Mesendoderm (in vitro differentiated cells): ENCODE measurements around the gene ANKFN1.
A peak's percentile ranks its signal among the peaks of the same experiment; 100 is the strongest.

ENCODE experiments used
- DNase-seq: peaks from one replicate; pipeline ENCODE4 v3.0.0; 2013
- H2AK5ac ChIP-seq: 2 replicates; pipeline ENCODE4 v1.6.1; 2013; ENCODE audit warnings: low read length, inconsistent platforms
- H2BK120ac ChIP-seq: 2 replicates; pipeline ENCODE4 v1.6.1; 2013; ENCODE audit warnings: low read depth, mild to moderate bottlenecking, low read length, moderate library complexity, mixed read lengths
- H2BK15ac ChIP-seq: replicated peaks from 2 replicates; pipeline ENCODE4 v1.6.1; 2013; ENCODE audit warnings: low read depth, mild to moderate bottlenecking, moderate library complexity
- H2BK5ac ChIP-seq: 2 replicates; pipeline ENCODE4 v1.6.1; 2013; ENCODE audit warnings: low read length, inconsistent platforms
- H3K18ac ChIP-seq: 2 replicates; pipeline ENCODE4 v1.6.1; 2013; ENCODE audit warnings: mild to moderate bottlenecking, low read length, mixed read lengths
- H3K23ac ChIP-seq: one replicate; pipeline ENCODE4 v1.6.1; 2013; ENCODE audit warnings: low read length
- H3K27ac ChIP-seq: 2 replicates; pipeline ENCODE4 v1.5.1; 2013; ENCODE audit warnings: low read depth, mild to moderate bottlenecking, inconsistent platforms, low read length, moderate library complexity
- H3K27me3 ChIP-seq: 2 replicates; pipeline ENCODE4 v1.6.1; 2013; ENCODE audit warnings: low read length, control low read depth, mild to moderate bottlenecking, inconsistent platforms; ENCODE audit not compliant: insufficient read depth, poor library complexity
- H3K36me3 ChIP-seq: 2 replicates; pipeline ENCODE4 v1.6.1; 2013; ENCODE audit warnings: low read length, inconsistent platforms; ENCODE audit not compliant: control insufficient read depth, insufficient read depth
- H3K4ac ChIP-seq: one replicate; pipeline ENCODE4 v1.6.1; 2013; ENCODE audit warnings: low read depth, mild to moderate bottlenecking, low read length, moderate library complexity
- H3K4me1 ChIP-seq: 2 replicates; pipeline ENCODE4 v1.6.1; 2013; ENCODE audit warnings: low read depth, low read length, inconsistent platforms; ENCODE audit not compliant: control insufficient read depth
- H3K4me2 ChIP-seq: 2 replicates; pipeline ENCODE4 v1.6.1; 2013; ENCODE audit warnings: low read length
- H3K4me3 ChIP-seq: 2 replicates; pipeline ENCODE4 v1.5.1; 2013; ENCODE audit warnings: mild to moderate bottlenecking, low read length
- H3K56ac ChIP-seq: one replicate; pipeline ENCODE4 v1.6.1; 2013; ENCODE audit warnings: low read length
- H3K79me1 ChIP-seq: 2 replicates; pipeline ENCODE4 v1.6.1; 2013; ENCODE audit warnings: low read length, inconsistent platforms
- H3K79me2 ChIP-seq: 2 replicates; pipeline ENCODE4 v1.6.1; 2013; ENCODE audit warnings: mild to moderate bottlenecking, low read length; ENCODE audit not compliant: control insufficient read depth, insufficient read depth
- H3K9ac ChIP-seq: 2 replicates; pipeline ENCODE4 v1.6.1; 2013; ENCODE audit warnings: low read length, inconsistent platforms
- H4K5ac ChIP-seq: one replicate; pipeline ENCODE4 v1.6.1; 2013; ENCODE audit warnings: low read length
- H4K8ac ChIP-seq: one replicate; pipeline ENCODE4 v1.6.1; 2013; ENCODE audit warnings: low read depth, mild to moderate bottlenecking, control low read depth, low read length, moderate library complexity
- WGBS: extraction: QIAGEN DNeasy Blood & Tissue Kit; methylation state at CpG from one replicate; pipeline ENCODE4 v1.1.7; 2013; ENCODE audit warnings: low lambda C conversion rate, missing lambda C conversion rate; ENCODE audit not compliant: insufficient coverage; ENCODE audit errors: extremely low coverage; 5-methylcytosine and 5-hydroxymethylcytosine counted together

The ANKFN1 gene

GRCh38 chr17:56169621-56170020 is 16.3 kb downstream of the ANKFN1 start:
- WGBS: no CpG with 5 or more reads among the region's 3 CpGs
- Histone ChIP-seq H3K79me1 (no peaks in the 10 kb centered on the region), H3K27me3 (no peaks in the 10 kb centered on the region), H3K56ac (no peak overlapping the region), H3K23ac (no peak overlapping the region), H2BK5ac (no peak overlapping the region), H3K18ac (no peak overlapping the region), H2BK120ac (no peak overlapping the region), H4K5ac (no peak overlapping the region), H3K9ac (no peak overlapping the region), H3K27ac (no peak overlapping the region), H3K79me2 (no peaks in the 10 kb centered on the region), H4K8ac (no peak overlapping the region), H2BK15ac (no peak overlapping the region), H3K36me3 (no peaks in the 10 kb centered on the region), H2AK5ac (no peak overlapping the region), H3K4ac (no peak overlapping the region), H3K4me1 (no peaks in the 10 kb centered on the region), H3K4me3 (no peak overlapping the region), H3K4me2 (no peak overlapping the region)
- DNase-seq: no peak

- H2BK120ac ChIP-seq: no peak overlapping the region
- no peak overlapping the region for H3K23ac ChIP-seq
- no CpG with 5 or more reads among the region's 4 CpGs for WGBS
- no peak overlapping the region for H3K4ac ChIP-seq
- H3K36me3 ChIP-seq: no peaks in the 10 kb centered on the region
- no peak for DNase-seq
- H2BK15ac ChIP-seq: no peak overlapping the region
- H4K8ac ChIP-seq: no peak overlapping the region
- no peak overlapping the region for H2BK5ac ChIP-seq
- H3K79me1 ChIP-seq: no peaks in the 10 kb centered on the region
- no peak overlapping the region for H4K5ac ChIP-seq
- H2AK5ac ChIP-seq: no peak overlapping the region
- no peaks in the 10 kb centered on the region for H3K4me1 ChIP-seq
- H3K27me3 ChIP-seq: no peaks in the 10 kb centered on the region
- H3K27ac ChIP-seq: no peak overlapping the region
- H3K9ac ChIP-seq: no peak overlapping the region
- H3K4me2 ChIP-seq: no peak overlapping the region
- H3K79me2 ChIP-seq: no peaks in the 10 kb centered on the region
- H3K18ac ChIP-seq: no peak overlapping the region
- H3K56ac ChIP-seq: no peak overlapping the region
- H3K4me3 ChIP-seq: no peak overlapping the region
Observed at GRCh38 chr17:56171186-56171959, 18.1 kb downstream of the ANKFN1 start.

GRCh38 chr17:56172517-56172982 is 19.3 kb downstream of the ANKFN1 start:
- Histone ChIP-seq H3K4me2 (no peak overlapping the region), H3K9ac (no peak overlapping the region), H3K4ac (no peak overlapping the region), H3K18ac (no peak overlapping the region), H2AK5ac (no peak overlapping the region), H4K8ac (no peak overlapping the region), H2BK15ac (no peak overlapping the region), H3K36me3 (no peaks in the 10 kb centered on the region), H2BK5ac (no peak overlapping the region), H3K4me1 (no peaks in the 10 kb centered on the region), H3K56ac (no peak overlapping the region), H3K27ac (no peak overlapping the region), H4K5ac (no peak overlapping the region), H3K79me1 (no peaks in the 10 kb centered on the region), H3K27me3 (no peaks in the 10 kb centered on the region), H3K23ac (no peak overlapping the region), H3K79me2 (no peaks in the 10 kb centered on the region), H2BK120ac (no peak overlapping the region), H3K4me3 (no peak overlapping the region)
- peak; percentile 38 for DNase-seq
- no CpG with 5 or more reads among the region's 5 CpGs for WGBS

DNA sequence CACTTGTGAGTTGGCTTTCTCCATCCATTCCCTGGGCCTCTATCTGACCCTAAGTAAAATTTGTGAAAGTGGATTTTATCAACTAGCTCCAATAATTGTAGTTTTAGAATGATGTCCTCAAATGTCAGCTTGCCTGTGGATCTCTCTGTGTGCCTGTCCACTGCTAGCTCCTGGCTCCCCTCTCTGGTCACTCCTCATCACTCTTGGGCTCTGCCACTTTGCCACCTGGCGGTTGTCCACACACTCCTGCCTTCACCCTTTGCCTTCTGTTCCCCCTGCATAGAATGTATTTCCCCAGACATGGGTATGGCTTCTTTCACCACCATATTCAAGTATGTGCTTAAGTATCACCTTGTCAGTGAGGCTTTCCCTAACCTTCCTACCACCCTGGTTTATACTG is 19.8 kb downstream of the ANKFN1 start:
- Histone ChIP-seq H4K8ac (no peak overlapping the region), H2BK5ac (no peak overlapping the region), H3K27ac (no peak overlapping the region), H4K5ac (no peak overlapping the region), H3K27me3 (no peaks in the 10 kb centered on the region), H3K23ac (no peak overlapping the region), H3K4ac (no peak overlapping the region), H3K56ac (no peak overlapping the region), H3K79me2 (no peaks in the 10 kb centered on the region), H3K4me3 (no peak overlapping the region), H3K9ac (no peak overlapping the region), H2BK15ac (no peak overlapping the region), H3K4me1 (no peaks in the 10 kb centered on the region), H2AK5ac (no peak overlapping the region), H2BK120ac (no peak overlapping the region), H3K36me3 (no peaks in the 10 kb centered on the region), H3K4me2 (no peak overlapping the region), H3K18ac (no peak overlapping the region), H3K79me1 (no peaks in the 10 kb centered on the region)
- WGBS: no CpG with 5 or more reads among the region's 1 CpG
- no peak for DNase-seq

GRCh38 chr17:56173958-56174835 is 20.9 kb downstream of the ANKFN1 start:
- no peak overlapping the region for H3K56ac ChIP-seq
- no peaks in the 10 kb centered on the region for H3K27me3 ChIP-seq
- H3K27ac ChIP-seq: no peak overlapping the region
- no peak overlapping the region for H2BK15ac ChIP-seq
- no peak overlapping the region for H2BK120ac ChIP-seq
- no peaks in the 10 kb centered on the region for H3K4me1 ChIP-seq
- no peak overlapping the region for H4K8ac ChIP-seq
- no peak overlapping the region for H3K4ac ChIP-seq
- no peaks in the 10 kb centered on the region for H3K79me2 ChIP-seq
- no CpG with 5 or more reads among the region's 3 CpGs for WGBS
- no peak overlapping the region for H3K9ac ChIP-seq
- no peaks in the 10 kb centered on the region for H3K36me3 ChIP-seq
- H3K4me3 ChIP-seq: no peak overlapping the region
- no peak overlapping the region for H3K23ac ChIP-seq
- peak; percentile 25 for DNase-seq
- no peak overlapping the region for H2AK5ac ChIP-seq
- no peak overlapping the region for H2BK5ac ChIP-seq
- H4K5ac ChIP-seq: no peak overlapping the region
- no peak overlapping the region for H3K4me2 ChIP-seq
- no peaks in the 10 kb centered on the region for H3K79me1 ChIP-seq
- H3K18ac ChIP-seq: no peak overlapping the region
